Body of pancreas (tissue), 4 donors: Measurements from ENCODE around the gene SMCO2.

Experiments used
- CTCF ChIP-seq, 7 experiments: fragments of 450-650 bp in 4 of 7; fragments of 200-600 bp in 3 of 7; sonication (generic) in 3 of 7; IDR thresholded peaks; one replicate each; pipeline ENCODE4 v1.5.1; 2016 to 2019; ENCODE audit warnings: antibody characterized with exemption in 7 of 7
- POLR2A ChIP-seq, 3 donors: fragments of 450-650 bp; IDR thresholded peaks; one replicate each; pipeline ENCODE4 v1.6.1; 2016; ENCODE audit warnings: antibody characterized with exemption in 3 of 3, mild to moderate bottlenecking in 2 of 3

- no peak for TF ChIP-seq CTCF (IDR thresholded peaks at IDR 0.05)
- TF ChIP-seq POLR2A (IDR thresholded peaks at IDR 0.05) = no peak
Observed at GRCh38 chr12:27453421-27453820, 6.9 kb downstream of the SMCO2 start.
